PC-3 (cell line): ENCODE data around the gene PRR5L. TPM values are rescaled to one million over a fixed set of nuclear protein-coding genes. Genes with fewer than 3 reads are reported as not detected.

ENCODE experiments used
- ATAC-seq: fragments of 200-7000 bp; cut with Tn5 transposase; 2 replicates; pipeline ENCODE4 v1.9.1; 2020; ENCODE audit warnings: mild to moderate bottlenecking, moderate library complexity
- BruUV-seq: library from RNA; stranded (reverse); fragments of 400-500 nt; replicated peaks from 2 replicates; lab custom pipeline; 2021; lab: Mats Ljungman, UMichigan
- CTCF ChIA-PET: fragments of 300-600 bp; sonication (Branson Sonifier 250); formaldehyde crosslinking; loops from one replicate; lab custom pipeline; 2022; ENCODE audit warnings: antibody characterized with exemption; lab: Charles Lee
- POLR2A ChIA-PET: fragments of 300-600 bp; sonication (Branson Sonifier 250); formaldehyde crosslinking; loops from one replicate; lab custom pipeline; 2022; ENCODE audit warnings: antibody characterized with exemption; ENCODE audit not compliant: unreplicated experiment; lab: Charles Lee
- DNase-seq: peaks from one replicate; pipeline ENCODE4 v3.0.0-alpha.2; 2015
- H2AFZ ChIP-seq: fragments of 300-600 bp; sonication (generic); 2 replicates; pipeline ENCODE4 v1.6.0; 2016; ENCODE audit warnings: antibody characterized with exemption, low read length
- H3F3A ChIP-seq: fragments of 300-600 bp; sonication (generic); one replicate; pipeline ENCODE4 v1.6.0; 2017; ENCODE audit warnings: antibody characterized with exemption, low read length, control low read depth, mild to moderate bottlenecking; ENCODE audit not compliant: unreplicated experiment
- H3K27ac ChIP-seq: fragments of 300-600 bp; sonication (generic); 2 replicates; pipeline ENCODE4 v1.5.1; 2016; ENCODE audit warnings: mild to moderate bottlenecking, low read length
- H3K27me3 ChIP-seq: fragments of 300-600 bp; sonication (generic); 2 replicates; pipeline ENCODE4 v1.6.1; 2016; ENCODE audit warnings: low read length, mixed read lengths
- H3K36me3 ChIP-seq: fragments of 300-600 bp; sonication (generic); 2 replicates; pipeline ENCODE4 v1.6.1; 2016; ENCODE audit warnings: low read depth, mixed run types, low read length, mixed read lengths
- H3K4me1 ChIP-seq: fragments of 300-600 bp; sonication (generic); 2 replicates; pipeline ENCODE4 v1.5.1; 2016; ENCODE audit warnings: low read length; ENCODE audit not compliant: insufficient read depth
- H3K4me2 ChIP-seq: fragments of 300-600 bp; sonication (generic); 2 replicates; pipeline ENCODE4 v1.6.0; 2016; ENCODE audit warnings: low read length
- H3K4me3 ChIP-seq: fragments of 300-600 bp; sonication (generic); 2 replicates; pipeline ENCODE4 v1.5.1; 2016; ENCODE audit warnings: mild to moderate bottlenecking, low read length, mixed read lengths
- H3K79me2 ChIP-seq: fragments of 300-600 bp; sonication (generic); 2 replicates; pipeline ENCODE4 v1.6.1; 2017; ENCODE audit warnings: low read length, mixed read lengths
- H3K9ac ChIP-seq: fragments of 300-600 bp; sonication (generic); 2 replicates; pipeline ENCODE4 v1.6.0; 2016; ENCODE audit warnings: mild to moderate bottlenecking, low read length
- H3K9me2 ChIP-seq: fragments of 300-600 bp; sonication (generic); replicated peaks from 2 replicates; pipeline ENCODE4 v1.6.1; 2016; ENCODE audit warnings: mixed run types, low read length, mixed read lengths
- H3K9me3 ChIP-seq: fragments of 300-600 bp; sonication (generic); 2 replicates; pipeline ENCODE4 v1.6.1; 2016; ENCODE audit warnings: low read length, mixed read lengths
- H4K20me1 ChIP-seq: fragments of 300-600 bp; sonication (generic); 2 replicates; pipeline ENCODE4 v1.6.1; 2016; ENCODE audit warnings: low read length, mixed read lengths
- CTCF ChIP-seq: fragments of 300-600 bp; sonication (generic); conservative IDR thresholded peaks from 2 replicates; pipeline ENCODE4 v1.5.1; 2017; ENCODE audit warnings: antibody characterized with exemption, low read depth, mild to moderate bottlenecking, low read length
- EZH2 ChIP-seq: fragments of 300-600 bp; sonication (generic); IDR thresholded peaks from one replicate; pipeline ENCODE4 v1.6.1; 2017; ENCODE audit warnings: antibody characterized with exemption, mild to moderate bottlenecking, low read length; ENCODE audit not compliant: unreplicated experiment
- EZH2phosphoT487 ChIP-seq: fragments of 300-600 bp; sonication (generic); IDR thresholded peaks from 2 replicates; pipeline ENCODE4 v1.6.1; 2018; ENCODE audit warnings: mild to moderate bottlenecking, antibody characterized with exemption, low read length, borderline replicate concordance
- intact Hi-C: fragments of 100-400 bp; cut with micrococcal nuclease; formaldehyde crosslinking; loops from 2 replicates; pipeline ENCODE4 v1.9.0; 2023
- total RNA-seq: library from RNA; depleted of rRNA; stranded (reverse); fragments of >200 nt; gene quantifications from 2 replicates; pipeline ENCODE4 v1.2.3, GENCODE V29; 2014

Gene PRR5L
- total RNA-seq, 1 experiment from 2014 or later = 4.7 TPM

GRCh38 chr11:36425561-36426081, 129.5 kb downstream of the PRR5L start:
- H3K9me2 ChIP-seq = no peaks in the 10 kb centered on the region
- ATAC-seq (no peak), DNase-seq (no peak)
- H3F3A ChIP-seq = no peaks in the 10 kb centered on the region
- H2AFZ ChIP-seq = no peak overlapping the region
- CTCF ChIA-PET = no interaction called here
- BruUV-seq = no TSS peak
- H3K9me3 ChIP-seq = no peaks in the 10 kb centered on the region
- no peaks in the 10 kb centered on the region for H3K79me2 ChIP-seq
- intact Hi-C loops = no loop called here
- H3K27me3 ChIP-seq = no peaks in the 10 kb centered on the region
- H3K4me2 ChIP-seq = no peak overlapping the region
- no peak overlapping the region for H3K4me3 ChIP-seq
- peaks cover 14% of the 10 kb centered on the region for H3K4me1 ChIP-seq
- H3K36me3 ChIP-seq = no peaks in the 10 kb centered on the region
- no peak for TF ChIP-seq EZH2
- no peak for TF ChIP-seq EZH2phosphoT487
- TF ChIP-seq CTCF = no peak
- H3K27ac ChIP-seq = no peak overlapping the region
- H3K9ac ChIP-seq = no peak overlapping the region
- POLR2A ChIA-PET = no interaction called here
- no peaks in the 10 kb centered on the region for H4K20me1 ChIP-seq

GRCh38 chr11:36426226-36426848, 130.2 kb downstream of the PRR5L start:
- BruUV-seq = no TSS peak

GRCh38 chr11:36427079-36427478, 131.0 kb downstream of the PRR5L start:
- BruUV-seq = no TSS peak
- H3K4me2 ChIP-seq = no peak overlapping the region
- no peaks in the 10 kb centered on the region for H3K36me3 ChIP-seq
- no peak overlapping the region for H2AFZ ChIP-seq
- H3K9me3 ChIP-seq = no peaks in the 10 kb centered on the region
- no peak overlapping the region for H3K9ac ChIP-seq
- TF ChIP-seq EZH2phosphoT487 = no peak
- TF ChIP-seq CTCF = no peak
- no peak for TF ChIP-seq EZH2
- ChIA-PET POLR2A (no interaction called here), CTCF (no interaction called here)
- no peaks in the 10 kb centered on the region for H3K79me2 ChIP-seq
- H3K27ac ChIP-seq = no peak overlapping the region
- peaks cover 7% of the 10 kb centered on the region for H3K4me1 ChIP-seq
- no peaks in the 10 kb centered on the region for H3K9me2 ChIP-seq
- no peak overlapping the region for H3K4me3 ChIP-seq
- no peak for ATAC-seq
- H4K20me1 ChIP-seq = no peaks in the 10 kb centered on the region
- H3F3A ChIP-seq = no peaks in the 10 kb centered on the region
- H3K27me3 ChIP-seq = no peaks in the 10 kb centered on the region
- no peak for DNase-seq
- intact Hi-C loops = no loop called here

More at GRCh38 chr11:36426226-36426848, 130.2 kb downstream of the PRR5L start:
- Histone ChIP-seq H3K4me2 (no peak overlapping the region), H3F3A (no peaks in the 10 kb centered on the region), H3K4me1 (peaks cover 9% of the 10 kb centered on the region), H3K4me3 (no peak overlapping the region), H3K27ac (no peak overlapping the region), H2AFZ (no peak overlapping the region), H4K20me1 (no peaks in the 10 kb centered on the region), H3K79me2 (no peaks in the 10 kb centered on the region), H3K9me2 (no peaks in the 10 kb centered on the region), H3K9ac (no peak overlapping the region), H3K27me3 (no peaks in the 10 kb centered on the region), H3K36me3 (no peaks in the 10 kb centered on the region), H3K9me3 (no peaks in the 10 kb centered on the region)
- intact Hi-C loops = no loop called here
- POLR2A ChIA-PET = no interaction called here
- no peak for DNase-seq
- TF ChIP-seq EZH2phosphoT487 = no peak
- no peak for ATAC-seq
- CTCF ChIA-PET = no interaction called here
